ENCODE data around the gene ZNF813. TPM values are rescaled to one million over a fixed set of nuclear protein-coding genes. Genes with fewer than 3 reads are reported as not detected.
"Not testable (repeated sequence)": the region's sequence is repeated elsewhere in the genome, so short reads cannot be mapped to it uniquely, and the experiment has no call there.

The ZNF813 gene
- total RNA-seq, 1 donor from 2014 or later = 5.2 TPM

- no peak for TF ChIP-seq CTCF (IDR thresholded peaks at IDR 0.05; ENCODE audit: partially characterized antibody, unreplicated experiment)
- no peak for DNase-seq
- Mint-ChIP-seq H3K36me3 (ENCODE audit: unreplicated experiment) (no peaks in the 10 kb centered on the region), H3K4me3 (ENCODE audit: unreplicated experiment) (no peak overlapping the region), H3K27ac (ENCODE audit: unreplicated experiment) (no peak overlapping the region), H3K9me3 (ENCODE audit: unreplicated experiment) (no peaks in the 10 kb centered on the region), H3K27me3 (ENCODE audit: unreplicated experiment) (no peaks in the 10 kb centered on the region), H3K4me1 (ENCODE audit: low read depth, unreplicated experiment) (peaks cover 3% of the 10 kb centered on the region)
Measured at GRCh38 chr19:53509845-53510244, 42.3 kb downstream of the ZNF813 start.

GRCh38 chr19:53511357-53511756, 43.8 kb downstream of the ZNF813 start:
- TF ChIP-seq CTCF (IDR thresholded peaks at IDR 0.05; ENCODE audit: partially characterized antibody, unreplicated experiment) = no peak
- H3K4me1 Mint-ChIP-seq (ENCODE audit: low read depth, unreplicated experiment) = peaks cover 3% of the 10 kb centered on the region
- H3K4me3 Mint-ChIP-seq (ENCODE audit: unreplicated experiment) = no peak overlapping the region
- H3K27ac Mint-ChIP-seq (ENCODE audit: unreplicated experiment) = no peak overlapping the region
- no peak for DNase-seq
- H3K9me3 Mint-ChIP-seq (ENCODE audit: unreplicated experiment) = no peaks in the 10 kb centered on the region
- no peaks in the 10 kb centered on the region for H3K36me3 Mint-ChIP-seq (ENCODE audit: unreplicated experiment)
- no peaks in the 10 kb centered on the region for H3K27me3 Mint-ChIP-seq (ENCODE audit: unreplicated experiment)

- DNase-seq = peak; percentile 74
- H3K9me3 Mint-ChIP-seq (ENCODE audit: unreplicated experiment) = peaks cover 2% of the 10 kb centered on the region
- no peaks in the 10 kb centered on the region for H3K36me3 Mint-ChIP-seq (ENCODE audit: unreplicated experiment)
- H3K27ac Mint-ChIP-seq (ENCODE audit: unreplicated experiment) = no peak overlapping the region
- no peak overlapping the region for H3K4me3 Mint-ChIP-seq (ENCODE audit: unreplicated experiment)
- TF ChIP-seq CTCF (IDR thresholded peaks at IDR 0.05; ENCODE audit: partially characterized antibody, unreplicated experiment) = peak; percentile 69
- H3K27me3 Mint-ChIP-seq (ENCODE audit: unreplicated experiment) = no peaks in the 10 kb centered on the region
- peaks cover 3% of the 10 kb centered on the region for H3K4me1 Mint-ChIP-seq (ENCODE audit: low read depth, unreplicated experiment)
Measured at GRCh38 chr19:53511933-53512374, 44.4 kb downstream of the ZNF813 start.

GRCh38 chr19:53515047-53515446, 47.5 kb downstream of the ZNF813 start:
- not testable (repeated sequence) for H3K4me3 Mint-ChIP-seq (ENCODE audit: unreplicated experiment); H3K4me1 Mint-ChIP-seq (ENCODE audit: low read depth, unreplicated experiment); H3K36me3 Mint-ChIP-seq (ENCODE audit: unreplicated experiment); H3K9me3 Mint-ChIP-seq (ENCODE audit: unreplicated experiment); H3K27ac Mint-ChIP-seq (ENCODE audit: unreplicated experiment); H3K27me3 Mint-ChIP-seq (ENCODE audit: unreplicated experiment); DNase-seq

- DNase-seq = no peak
- H3K4me1 Mint-ChIP-seq (ENCODE audit: low read depth, unreplicated experiment) = peaks cover 7% of the 10 kb centered on the region
- no peak for TF ChIP-seq CTCF (IDR thresholded peaks at IDR 0.05; ENCODE audit: partially characterized antibody, unreplicated experiment)
- peaks cover 14% of the 10 kb centered on the region for H3K9me3 Mint-ChIP-seq (ENCODE audit: unreplicated experiment)
- peaks cover 3% of the 10 kb centered on the region for H3K27me3 Mint-ChIP-seq (ENCODE audit: unreplicated experiment)
- H3K27ac Mint-ChIP-seq (ENCODE audit: unreplicated experiment) = no peak overlapping the region
- no peak overlapping the region for H3K4me3 Mint-ChIP-seq (ENCODE audit: unreplicated experiment)
- H3K36me3 Mint-ChIP-seq (ENCODE audit: unreplicated experiment) = no peaks in the 10 kb centered on the region
Measured at GRCh38 chr19:53517114-53517741, 49.7 kb downstream of the ZNF813 start.
